Activated naive CD8-positive, alpha-beta T cell treated with anti-CD3 and anti-CD28 coated beads for 36 hours (primary cell): ENCODE measurements around the gene DDX18. TPM values are rescaled to one million over a fixed set of nuclear protein-coding genes. Genes with fewer than 3 reads are reported as not detected.
A peak's percentile ranks its signal among the peaks of the same experiment; 100 is the strongest.
"Not testable (repeated sequence)": the region's sequence is repeated elsewhere in the genome, so short reads cannot be mapped to it uniquely, and the experiment has no call there.

Source experiments
- DNase-seq: peaks from one replicate; pipeline ENCODE4 v3.0.0; 2021
- H3K27ac Mint-ChIP-seq: one replicate; pipeline ENCODE4 v1.8.0; 2022; ENCODE audit warnings: mild to moderate bottlenecking, moderate library complexity, mixed read lengths
- H3K27me3 Mint-ChIP-seq: one replicate; pipeline ENCODE4 v1.8.0; 2022; ENCODE audit warnings: mild to moderate bottlenecking, mixed read lengths
- H3K36me3 Mint-ChIP-seq: one replicate; pipeline ENCODE4 v1.8.0; 2021; ENCODE audit warnings: mild to moderate bottlenecking, mixed read lengths
- H3K4me1 Mint-ChIP-seq: one replicate; pipeline ENCODE4 v1.8.0; 2021; ENCODE audit warnings: mixed read lengths
- H3K4me3 Mint-ChIP-seq: one replicate; pipeline ENCODE4 v1.8.0; 2022; ENCODE audit warnings: mild to moderate bottlenecking, moderate library complexity, mixed read lengths
- H3K9me3 Mint-ChIP-seq: one replicate; pipeline ENCODE4 v1.8.0; 2022; ENCODE audit warnings: mixed read lengths
- total RNA-seq, 2 experiments: library from RNA; stranded (reverse); gene quantifications; one replicate each; pipeline ENCODE4 v1.2.3, GENCODE V29; 2021

The DDX18 gene
- total RNA-seq, 2 experiments from 2014 or later, result 170 to 180 TPM

GRCh38 chr2:117820444-117820843 is 6.0 kb downstream of the DDX18 start:
- Mint-ChIP-seq H3K27me3 (no peaks in the 10 kb centered on the region), H3K27ac (peak overlapping the region; percentile 57), H3K9me3 (no peaks in the 10 kb centered on the region), H3K4me1 (peaks cover 42% of the 10 kb centered on the region), H3K4me3 (no peak overlapping the region), H3K36me3 (peaks cover 53% of the 10 kb centered on the region)
- DNase-seq, result peak; percentile 22

DNA sequence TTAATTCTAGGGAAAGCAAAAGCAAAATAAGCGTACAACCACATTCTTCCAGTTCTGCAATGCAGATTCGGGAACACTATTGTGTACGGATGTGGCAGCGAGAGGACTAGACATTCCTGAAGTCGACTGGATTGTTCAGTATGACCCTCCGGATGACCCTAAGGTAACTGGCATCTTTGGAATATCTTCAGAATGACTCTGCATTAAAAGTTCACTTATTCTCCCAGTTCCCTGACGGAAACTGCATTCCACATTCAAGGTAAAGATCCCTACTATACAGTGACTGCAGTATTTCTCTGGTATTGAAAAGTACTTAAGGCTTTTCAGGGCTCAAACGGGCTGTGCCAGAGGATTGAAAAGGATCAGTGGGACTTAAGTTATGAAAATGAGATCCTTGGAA is 10.9 kb downstream of the DDX18 start:
- Mint-ChIP-seq H3K9me3 (no peaks in the 10 kb centered on the region), H3K27ac (no peak overlapping the region), H3K4me3 (no peak overlapping the region), H3K27me3 (no peaks in the 10 kb centered on the region), H3K36me3 (peaks cover 45% of the 10 kb centered on the region), H3K4me1 (no peaks in the 10 kb centered on the region)
- no peak for DNase-seq

DNA sequence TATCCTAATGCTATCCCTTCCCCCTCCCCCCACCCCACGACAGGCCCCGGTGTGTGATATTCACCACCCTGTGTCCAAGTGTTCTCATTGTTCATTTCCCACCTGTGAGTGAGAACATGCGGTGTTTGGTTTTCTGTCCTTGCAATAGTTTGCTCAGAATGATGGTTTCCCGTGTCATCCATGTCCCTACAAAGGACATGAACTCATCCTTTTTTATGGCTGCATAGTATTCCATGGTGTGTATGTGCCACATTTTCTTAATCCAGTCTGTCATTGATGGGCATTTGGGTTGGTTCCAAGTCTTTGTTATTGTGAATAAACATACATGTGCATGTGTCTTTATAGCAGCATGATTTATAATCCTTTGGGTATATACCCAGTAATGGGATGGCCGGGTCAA is 13.0 kb downstream of the DDX18 start:
- H3K9me3 Mint-ChIP-seq, H3K27ac Mint-ChIP-seq, H3K27me3 Mint-ChIP-seq, H3K4me1 Mint-ChIP-seq, H3K4me3 Mint-ChIP-seq, DNase-seq: not testable (repeated sequence)
- H3K36me3 Mint-ChIP-seq, result peaks cover 46% of the 10 kb centered on the region

DNA sequence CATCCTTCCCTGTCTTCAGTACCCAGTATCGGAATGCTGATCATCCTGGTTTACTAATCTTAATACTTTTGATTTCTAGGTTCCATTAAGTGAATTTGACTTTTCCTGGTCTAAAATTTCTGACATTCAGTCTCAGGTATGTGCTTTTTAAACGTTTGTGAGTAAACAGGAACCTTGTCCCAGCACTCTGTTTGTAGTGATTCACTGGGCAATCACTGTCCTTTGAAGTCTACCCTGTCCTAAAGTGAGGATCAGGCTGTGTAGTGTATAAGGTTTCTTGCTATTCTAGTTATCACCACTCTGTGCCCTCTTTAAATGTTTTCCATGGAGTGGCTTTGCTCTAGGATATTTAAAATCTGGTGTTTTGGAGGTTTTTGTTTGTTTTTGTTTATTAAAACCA is 14.4 kb downstream of the DDX18 start:
- Mint-ChIP-seq H3K27ac (peak overlapping the region; percentile 30), H3K4me3 (no peak overlapping the region), H3K9me3 (no peaks in the 10 kb centered on the region), H3K4me1 (no peaks in the 10 kb centered on the region), H3K36me3 (peaks cover 40% of the 10 kb centered on the region), H3K27me3 (no peaks in the 10 kb centered on the region)
- DNase-seq, result no peak

GRCh38 chr2:117832332-117832731 is 17.8 kb downstream of the DDX18 start:
- no peak for DNase-seq
- Mint-ChIP-seq H3K36me3 (peaks cover 19% of the 10 kb centered on the region), H3K27me3 (no peaks in the 10 kb centered on the region), H3K9me3 (no peaks in the 10 kb centered on the region), H3K4me3 (no peak overlapping the region), H3K27ac (no peak overlapping the region), H3K4me1 (peaks cover 10% of the 10 kb centered on the region)

DNA sequence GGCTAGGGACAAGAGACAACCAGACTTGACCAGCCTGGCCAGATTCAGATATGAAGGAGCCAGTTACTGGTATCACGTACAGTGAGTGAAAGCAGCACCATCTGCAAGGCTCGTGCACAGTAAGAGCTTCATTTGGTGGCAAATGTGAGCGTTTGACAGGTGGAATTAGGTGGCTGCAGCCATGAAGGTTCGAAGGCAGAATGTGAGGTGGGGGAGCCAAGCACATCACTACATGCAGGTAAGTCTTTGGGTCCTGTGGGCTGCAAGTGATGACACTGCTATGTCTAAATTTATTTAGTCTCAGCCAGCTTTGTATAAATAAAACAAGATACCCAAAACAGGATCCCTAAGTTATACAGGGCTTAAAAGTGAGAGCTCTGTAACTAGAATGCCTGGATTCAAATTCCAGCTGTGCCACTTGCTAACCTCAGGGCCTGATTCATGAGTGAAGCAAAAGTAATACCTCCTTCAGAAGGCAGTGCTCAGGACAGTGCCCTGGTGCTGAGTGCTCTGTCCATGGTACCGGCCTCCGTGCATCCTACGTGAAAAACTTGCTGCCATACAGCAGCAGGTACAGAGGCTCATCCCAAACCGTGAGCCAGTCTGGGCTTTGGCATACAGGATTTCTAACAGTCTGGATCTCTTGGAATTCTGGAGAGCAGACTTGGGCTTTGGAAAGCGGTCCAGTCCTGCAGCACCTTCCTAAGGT is 18.6 kb downstream of the DDX18 start:
- H3K4me3 Mint-ChIP-seq, result no peak overlapping the region
- no peak for DNase-seq
- H3K9me3 Mint-ChIP-seq, result no peaks in the 10 kb centered on the region
- H3K27ac Mint-ChIP-seq, result peak overlapping the region; percentile 42
- peaks cover 10% of the 10 kb centered on the region for H3K4me1 Mint-ChIP-seq
- peaks cover 14% of the 10 kb centered on the region for H3K36me3 Mint-ChIP-seq
- H3K27me3 Mint-ChIP-seq, result no peaks in the 10 kb centered on the region

DNA sequence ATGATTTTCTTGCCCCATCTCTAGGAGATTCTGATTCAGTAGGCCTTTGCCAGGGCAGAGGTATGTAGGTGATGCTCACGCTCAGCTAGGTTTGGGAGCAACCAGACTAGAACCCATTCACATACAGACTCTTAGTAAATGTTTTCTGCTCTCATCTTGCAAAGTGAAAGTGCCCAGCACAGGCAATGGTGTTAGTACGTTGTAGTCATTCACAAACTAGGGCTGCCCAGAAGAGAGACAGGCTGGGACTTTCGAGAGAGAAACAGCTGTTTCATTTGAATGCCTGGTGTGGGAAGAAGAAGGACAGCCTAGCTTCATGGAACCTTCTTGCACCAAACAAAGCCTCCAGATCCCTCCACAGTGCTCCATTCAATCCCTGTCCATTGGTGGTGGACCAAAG is 19.4 kb downstream of the DDX18 start:
- Mint-ChIP-seq H3K9me3 (no peaks in the 10 kb centered on the region), H3K27me3 (no peaks in the 10 kb centered on the region), H3K36me3 (peaks cover 14% of the 10 kb centered on the region), H3K27ac (no peak overlapping the region), H3K4me1 (peaks cover 10% of the 10 kb centered on the region), H3K4me3 (no peak overlapping the region)
- DNase-seq, result no peak

- no peak overlapping the region for H3K27ac Mint-ChIP-seq
- peaks cover 19% of the 10 kb centered on the region for H3K36me3 Mint-ChIP-seq
- H3K9me3 Mint-ChIP-seq, result no peaks in the 10 kb centered on the region
- H3K4me1 Mint-ChIP-seq, result peaks cover 10% of the 10 kb centered on the region
- no peaks in the 10 kb centered on the region for H3K27me3 Mint-ChIP-seq
- no peak overlapping the region for H3K4me3 Mint-ChIP-seq
- no peak for DNase-seq
Measured at GRCh38 chr2:117834992-117835391, 20.5 kb downstream of the DDX18 start.

DNA sequence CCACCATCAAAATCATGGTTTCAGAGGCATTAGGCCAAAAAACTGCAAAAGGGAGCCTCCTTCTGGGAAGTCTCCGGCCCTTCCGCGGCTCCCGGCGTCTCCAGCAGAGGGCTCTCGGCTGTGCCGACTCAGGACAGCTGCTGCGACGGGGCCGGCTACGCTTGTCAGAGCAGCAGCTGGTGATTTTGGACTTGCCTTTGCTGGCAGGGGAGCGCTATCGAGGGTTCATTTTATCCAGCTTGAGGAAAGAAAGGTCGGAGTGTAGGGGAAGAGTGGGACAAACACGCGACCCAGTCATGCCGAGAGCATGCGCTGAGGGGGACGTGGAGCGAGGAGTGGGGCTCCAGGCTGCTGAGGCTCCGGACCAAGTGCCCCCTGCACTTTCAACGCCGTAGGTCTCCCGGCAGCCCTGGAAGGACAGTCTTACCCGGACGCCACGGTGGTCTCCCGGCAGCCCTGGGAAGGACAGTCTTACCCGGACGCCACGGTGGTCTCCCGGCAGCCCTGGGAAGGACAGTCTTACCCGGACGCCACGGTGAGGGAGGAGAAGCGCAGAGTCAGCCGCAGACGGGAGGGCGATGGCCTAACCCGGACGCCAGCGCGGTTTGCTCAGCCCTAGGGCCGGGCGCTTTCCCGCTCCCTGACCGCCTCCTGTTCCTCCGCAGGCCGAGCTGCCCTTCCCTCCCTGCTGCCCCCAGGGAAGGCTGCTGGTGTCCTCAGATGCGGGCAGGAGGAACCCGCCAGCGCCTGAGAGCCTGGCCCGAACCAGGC is 21.7 kb downstream of the DDX18 start:
- DNase-seq, result peak; percentile 64
- peaks cover 18% of the 10 kb centered on the region for H3K36me3 Mint-ChIP-seq
- H3K4me3 Mint-ChIP-seq, result peak overlapping the region; percentile 73
- no peaks in the 10 kb centered on the region for H3K9me3 Mint-ChIP-seq
- H3K4me1 Mint-ChIP-seq, result peaks cover 10% of the 10 kb centered on the region
- H3K27me3 Mint-ChIP-seq, result no peaks in the 10 kb centered on the region
- peak overlapping the region; percentile 73 for H3K27ac Mint-ChIP-seq

- peaks cover 1% of the 10 kb centered on the region for H3K36me3 Mint-ChIP-seq
- no peaks in the 10 kb centered on the region for H3K4me1 Mint-ChIP-seq
- H3K4me3 Mint-ChIP-seq, result no peak overlapping the region
- H3K27ac Mint-ChIP-seq, result no peak overlapping the region
- no peak for DNase-seq
- H3K9me3 Mint-ChIP-seq, result no peaks in the 10 kb centered on the region
- peaks cover 18% of the 10 kb centered on the region for H3K27me3 Mint-ChIP-seq
Measured at GRCh38 chr2:117845304-117845703, 30.8 kb downstream of the DDX18 start.

DNA sequence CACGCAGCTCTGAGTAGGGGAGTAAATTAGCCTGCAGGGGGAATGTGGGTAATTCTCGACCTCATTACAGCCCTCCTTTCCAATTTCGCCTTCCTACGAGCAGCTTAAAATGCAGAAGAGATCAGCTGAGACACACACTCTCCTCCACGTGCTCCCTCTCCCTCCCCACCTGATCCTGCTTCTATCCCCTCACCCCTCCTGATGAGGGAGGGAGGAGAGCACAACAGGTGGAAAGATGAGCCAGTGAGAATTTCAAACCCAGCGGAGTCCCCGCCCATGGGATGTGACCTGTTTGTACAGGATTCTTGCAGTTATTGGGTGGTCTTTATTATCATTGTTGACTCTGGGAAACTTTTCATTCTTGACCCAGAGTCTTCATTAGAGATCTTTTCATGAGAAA is 35.5 kb downstream of the DDX18 start:
- Mint-ChIP-seq H3K9me3 (no peaks in the 10 kb centered on the region), H3K36me3 (no peaks in the 10 kb centered on the region), H3K4me1 (no peaks in the 10 kb centered on the region), H3K4me3 (no peak overlapping the region), H3K27ac (no peak overlapping the region), H3K27me3 (peaks cover 58% of the 10 kb centered on the region)
- DNase-seq, result no peak

GRCh38 chr2:117850461-117850860 is 36.0 kb downstream of the DDX18 start:
- Mint-ChIP-seq H3K36me3 (no peaks in the 10 kb centered on the region), H3K27me3 (peaks cover 58% of the 10 kb centered on the region), H3K27ac (no peak overlapping the region), H3K9me3 (no peaks in the 10 kb centered on the region), H3K4me1 (no peaks in the 10 kb centered on the region), H3K4me3 (no peak overlapping the region)
- no peak for DNase-seq

- Mint-ChIP-seq H3K9me3 (no peaks in the 10 kb centered on the region), H3K27ac (no peak overlapping the region), H3K36me3 (no peaks in the 10 kb centered on the region), H3K4me3 (no peak overlapping the region), H3K4me1 (no peaks in the 10 kb centered on the region), H3K27me3 (peaks cover 64% of the 10 kb centered on the region)
- DNase-seq, result no peak
Measured at GRCh38 chr2:117851969-117852368, 37.5 kb downstream of the DDX18 start.

DNA sequence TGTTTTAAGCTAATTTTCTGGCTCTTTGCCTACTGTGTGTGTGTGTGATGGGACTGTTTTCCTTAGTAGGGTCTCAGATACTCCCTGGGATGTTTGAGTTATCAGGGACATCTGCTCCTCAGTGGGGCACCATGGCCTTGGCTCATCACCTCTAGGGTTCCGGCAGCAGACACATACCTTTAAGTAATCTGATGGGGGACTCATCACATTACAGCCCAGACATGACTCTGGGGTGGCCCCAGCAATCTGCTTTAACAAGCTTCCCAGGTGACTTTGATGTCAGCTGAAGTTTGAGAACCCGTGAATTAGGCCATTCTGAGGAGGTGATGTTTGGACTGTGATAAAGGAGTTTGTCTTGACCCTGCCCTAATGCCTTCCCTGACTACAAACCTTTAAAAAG is 38.8 kb downstream of the DDX18 start:
- no peaks in the 10 kb centered on the region for H3K9me3 Mint-ChIP-seq

GRCh38 chr2:117853873-117854272 is 39.4 kb downstream of the DDX18 start:
- no peaks in the 10 kb centered on the region for H3K4me1 Mint-ChIP-seq
- H3K27ac Mint-ChIP-seq, result no peak overlapping the region
- no peaks in the 10 kb centered on the region for H3K36me3 Mint-ChIP-seq
- H3K4me3 Mint-ChIP-seq, result no peak overlapping the region
- no peak for DNase-seq
- no peaks in the 10 kb centered on the region for H3K9me3 Mint-ChIP-seq
- peaks cover 70% of the 10 kb centered on the region for H3K27me3 Mint-ChIP-seq

More for the DNA sequence above, 38.8 kb downstream of the DDX18 start:
- peaks cover 70% of the 10 kb centered on the region for H3K27me3 Mint-ChIP-seq
- no peak overlapping the region for H3K4me3 Mint-ChIP-seq
- no peaks in the 10 kb centered on the region for H3K36me3 Mint-ChIP-seq
- no peak overlapping the region for H3K27ac Mint-ChIP-seq
- H3K4me1 Mint-ChIP-seq, result no peaks in the 10 kb centered on the region
- DNase-seq, result no peak

DNA sequence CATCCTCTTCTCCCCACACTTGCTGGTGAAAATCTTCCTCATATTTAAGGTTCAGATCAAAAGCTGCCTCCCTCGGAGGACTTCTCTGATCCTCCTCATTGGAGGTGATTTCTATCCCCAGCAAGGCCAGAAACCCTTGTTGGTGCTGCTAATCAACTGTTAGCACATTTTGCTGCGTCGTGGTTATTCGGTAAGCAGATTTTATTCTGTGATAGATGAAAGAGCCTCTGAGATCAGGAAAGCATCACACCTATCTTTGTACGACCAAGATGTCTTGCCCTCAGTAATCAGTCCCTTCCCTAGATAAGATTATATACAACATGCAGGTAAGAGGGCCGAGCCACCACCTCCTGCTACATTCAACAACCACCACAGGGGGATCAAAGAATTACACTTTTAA is 40.1 kb downstream of the DDX18 start:
- H3K9me3 Mint-ChIP-seq, result no peaks in the 10 kb centered on the region

More for the DNA sequence above, 40.1 kb downstream of the DDX18 start:
- H3K27me3 Mint-ChIP-seq, result peaks cover 65% of the 10 kb centered on the region
- H3K4me3 Mint-ChIP-seq, result no peak overlapping the region
- no peak for DNase-seq
- no peak overlapping the region for H3K27ac Mint-ChIP-seq
- no peaks in the 10 kb centered on the region for H3K36me3 Mint-ChIP-seq
- H3K4me1 Mint-ChIP-seq, result no peaks in the 10 kb centered on the region
